NK-92 (cell line): ENCODE measurements around the gene DGKH.
"Not testable (repeated sequence)": the region's sequence is repeated elsewhere in the genome, so short reads cannot be mapped to it uniquely, and the experiment has no call there.

Source experiments
- DNase-seq: peaks from one replicate; lab custom pipeline; 2025; ENCODE audit not compliant: unreplicated experiment; lab: John Stamatoyannopoulos, UW

Gene DGKH

DNA sequence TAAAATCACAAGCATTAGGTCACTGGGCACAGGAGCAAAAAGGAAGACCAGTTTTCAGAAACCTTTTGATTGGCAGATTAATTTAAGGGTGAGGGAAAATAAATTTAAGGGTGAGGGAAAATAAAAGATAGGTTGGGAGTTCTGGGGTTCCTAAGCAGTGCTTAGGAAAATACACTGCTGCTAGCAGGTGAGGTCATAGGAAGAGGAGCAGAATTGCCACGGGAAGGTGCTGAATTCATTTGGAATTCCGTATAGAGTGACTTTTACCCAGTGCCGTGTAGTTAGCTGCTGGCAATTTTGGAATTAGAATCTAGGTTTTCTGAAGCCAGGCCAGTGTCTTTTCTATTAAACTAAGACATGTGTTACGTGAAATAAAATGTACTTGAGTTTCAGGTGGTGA, 59.8 kb downstream of the DGKH start:
- DNase-seq, result no peak

- DNase-seq, result no peak
These were observed 61.5 kb downstream of the DGKH start for GRCh38 chr13:42109957-42110356.

- DNase-seq, result no peak
These were observed 62.1 kb downstream of the DGKH start for GRCh38 chr13:42110410-42111155.

- DNase-seq, result no peak
These were observed 64.4 kb downstream of the DGKH start for GRCh38 chr13:42112864-42113263.

DNA sequence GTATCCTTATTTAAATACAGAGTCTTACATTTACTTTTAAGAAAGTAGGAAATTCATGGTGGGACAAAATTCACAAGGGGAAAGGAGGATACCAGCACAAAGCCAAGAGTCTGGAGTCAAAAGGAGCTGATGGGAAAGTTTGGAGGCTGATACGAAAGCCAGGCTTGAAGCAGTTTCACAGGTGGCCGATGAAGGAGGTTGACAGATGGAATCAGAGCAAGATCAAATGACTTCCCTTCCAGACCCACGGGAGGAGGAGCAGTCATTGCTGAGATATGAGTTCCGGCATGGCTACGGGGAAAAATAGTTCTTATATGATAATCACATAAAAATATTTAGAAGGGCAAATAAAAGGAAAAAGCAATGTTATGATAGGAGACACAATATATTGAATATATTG, 65.0 kb downstream of the DGKH start:
- DNase-seq, result no peak

DNA sequence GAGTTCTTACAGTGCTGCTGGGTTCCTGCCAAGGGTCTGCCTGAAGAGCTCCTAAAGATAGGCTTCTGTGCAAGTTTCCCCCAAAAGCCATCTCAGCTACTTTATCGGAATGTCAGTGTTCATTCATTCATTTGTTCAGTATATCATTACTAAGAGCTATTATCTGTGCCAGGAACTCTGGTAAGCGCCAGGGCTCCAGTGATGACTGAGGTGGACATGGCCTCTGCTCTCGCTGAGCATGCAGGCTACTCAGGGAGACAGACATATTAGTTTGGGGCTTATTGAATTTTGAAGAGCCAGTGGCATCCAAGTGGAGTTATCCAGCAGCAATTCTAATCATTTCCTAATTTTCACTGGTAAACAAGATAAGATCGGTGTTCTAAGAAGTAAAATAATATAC, 65.8 kb downstream of the DGKH start:
- no peak for DNase-seq

- DNase-seq, result no peak
These were observed 66.5 kb downstream of the DGKH start for GRCh38 chr13:42114912-42115311.

DNA sequence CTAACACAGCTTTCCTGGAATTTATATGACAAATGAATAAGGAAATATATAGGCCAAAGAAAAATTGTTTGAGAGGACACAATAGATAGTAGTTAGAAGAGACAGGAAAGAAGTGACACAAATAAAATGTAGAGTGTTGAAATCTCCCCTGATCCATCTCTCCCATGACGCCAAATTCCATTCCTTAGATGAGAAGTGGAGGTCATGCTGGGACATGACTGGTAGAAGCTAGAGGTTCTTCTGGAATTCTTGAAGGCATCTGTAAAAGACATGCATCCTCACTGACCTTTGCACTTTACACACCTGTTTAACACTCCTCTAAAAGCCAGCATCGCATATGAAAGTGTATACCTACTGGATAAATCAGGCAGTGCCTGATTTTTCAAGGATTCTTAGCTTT, 67.8 kb downstream of the DGKH start:
- DNase-seq, result no peak

DNA sequence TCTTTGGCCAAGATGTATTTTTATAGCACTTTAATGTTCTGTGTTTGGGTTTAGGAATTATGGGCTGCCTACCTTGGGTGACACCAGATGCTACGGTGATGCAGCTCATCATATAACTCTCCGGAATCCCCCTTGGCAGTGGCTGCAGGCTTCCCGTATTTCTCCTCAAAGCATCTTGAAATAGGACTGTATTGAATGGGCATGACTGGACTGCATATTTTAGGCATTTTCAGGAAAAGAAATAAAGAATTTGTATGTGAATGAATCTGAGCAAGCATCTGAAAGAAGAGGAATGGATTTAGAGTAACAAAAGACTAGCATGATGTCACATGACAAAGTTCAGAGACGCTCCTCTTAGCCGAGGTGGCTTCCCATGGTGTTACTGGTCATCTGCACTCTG, 70.6 kb downstream of the DGKH start:
- no peak for DNase-seq

GRCh38 chr13:42119875-42120274, 71.4 kb downstream of the DGKH start:
- no peak for DNase-seq

- no peak for DNase-seq
These were observed 75.2 kb downstream of the DGKH start for GRCh38 chr13:42123600-42123999.

DNA sequence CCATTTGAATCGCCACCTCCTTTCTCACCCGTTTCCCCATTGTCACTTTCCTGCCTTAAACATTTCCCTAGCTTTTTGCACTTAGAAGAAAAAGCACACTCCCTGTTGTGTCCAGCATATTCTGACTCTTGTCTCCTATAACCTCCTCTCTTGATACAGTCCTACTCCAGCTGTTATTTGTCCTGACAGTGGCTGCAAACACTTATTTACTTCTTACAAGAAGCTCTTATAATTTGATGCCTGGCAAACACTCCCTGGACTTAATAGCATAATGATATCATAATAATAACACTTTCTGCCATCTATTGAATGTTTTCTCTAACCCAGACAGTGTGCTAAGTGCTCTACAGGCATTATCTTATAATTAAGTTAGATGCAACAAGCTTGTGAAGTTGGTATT, 76.6 kb downstream of the DGKH start:
- no peak for DNase-seq

GRCh38 chr13:42127047-42127446, 78.6 kb downstream of the DGKH start:
- DNase-seq, result no peak

- no peak for DNase-seq
These were observed 80.6 kb downstream of the DGKH start for GRCh38 chr13:42129033-42129432.

DNA sequence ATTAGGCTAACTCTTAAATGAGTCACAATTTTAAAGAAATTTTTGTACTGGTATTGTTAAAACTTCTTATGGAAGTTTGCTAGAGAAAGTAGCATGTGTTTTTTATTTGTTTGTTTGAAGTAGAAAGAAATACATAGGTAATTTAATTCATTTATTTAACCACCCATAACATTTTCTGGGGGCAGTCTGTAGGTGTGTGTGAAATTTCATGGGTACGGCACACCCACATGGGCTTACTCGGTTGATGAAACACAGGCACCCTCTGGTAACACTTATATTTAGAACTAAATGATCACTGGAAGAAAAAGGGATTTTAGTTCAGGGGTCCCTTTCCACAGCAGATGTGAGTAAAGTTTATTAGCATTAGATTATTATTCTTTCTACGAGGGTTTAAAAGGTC, 88.1 kb downstream of the DGKH start:
- DNase-seq, result no peak

GRCh38 chr13:42137856-42138537, 89.5 kb downstream of the DGKH start:
- no peak for DNase-seq

DNA sequence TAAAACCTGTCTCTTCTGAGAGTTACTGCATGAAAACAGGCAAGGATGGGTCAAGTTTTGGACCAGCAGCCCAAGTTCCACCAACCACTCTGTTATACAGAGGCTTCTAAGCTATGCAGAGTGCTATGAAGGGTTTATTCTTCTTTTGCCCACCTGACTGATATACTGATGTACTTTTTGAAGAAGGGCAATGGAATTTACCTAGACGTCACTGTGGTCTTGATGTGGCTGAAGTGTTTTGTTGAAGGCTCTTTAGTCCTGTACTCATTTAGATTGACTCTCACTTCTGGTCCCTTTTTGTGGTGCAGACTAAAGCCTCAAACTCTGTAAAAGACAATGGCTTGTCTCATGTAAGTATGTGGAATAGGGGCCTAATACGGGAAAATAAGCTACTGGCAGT, 92.0 kb downstream of the DGKH start:
- DNase-seq, result no peak

DNA sequence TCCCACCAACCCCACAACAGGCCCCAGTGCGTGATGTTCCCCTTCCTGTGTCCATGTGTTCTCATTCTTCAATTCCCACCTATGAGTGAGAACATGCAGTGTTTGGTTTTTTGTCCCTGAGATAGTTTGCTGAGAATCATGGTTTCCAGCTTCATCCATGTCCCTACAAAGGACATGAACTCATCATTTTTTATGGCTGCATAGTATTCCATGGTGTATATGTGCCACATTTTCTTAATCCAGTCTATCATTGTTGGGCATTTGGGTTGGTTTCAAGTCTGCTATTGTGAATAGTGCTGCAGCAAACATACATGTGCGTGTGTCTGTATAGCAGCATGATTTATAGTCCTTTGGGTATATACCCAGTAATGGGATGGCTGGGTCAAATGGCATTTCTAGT, 92.6 kb downstream of the DGKH start:
- DNase-seq, result not testable (repeated sequence)

DNA sequence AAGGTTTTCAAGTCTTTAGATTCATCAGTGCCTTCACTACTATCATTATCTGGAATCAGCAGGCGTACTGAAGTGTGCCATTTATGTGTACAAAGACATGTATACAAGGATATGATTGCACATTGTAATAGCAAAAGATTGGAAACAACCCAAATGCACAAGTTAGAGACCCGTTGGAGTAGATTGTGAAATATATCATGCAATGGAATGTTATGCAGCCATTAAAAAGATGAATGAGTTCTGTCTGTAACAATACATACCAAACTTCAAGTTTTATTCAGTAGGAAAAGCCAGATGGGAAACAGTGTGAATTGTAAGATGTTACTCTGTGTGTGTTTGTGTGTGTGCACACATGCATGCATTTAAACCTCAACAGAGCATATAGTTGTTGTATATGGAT, 97.9 kb downstream of the DGKH start:
- no peak for DNase-seq

GRCh38 chr13:42148538-42148937, 100.1 kb downstream of the DGKH start:
- DNase-seq, result no peak

GRCh38 chr13:42149136-42149535, 100.7 kb downstream of the DGKH start:
- no peak for DNase-seq

DNA sequence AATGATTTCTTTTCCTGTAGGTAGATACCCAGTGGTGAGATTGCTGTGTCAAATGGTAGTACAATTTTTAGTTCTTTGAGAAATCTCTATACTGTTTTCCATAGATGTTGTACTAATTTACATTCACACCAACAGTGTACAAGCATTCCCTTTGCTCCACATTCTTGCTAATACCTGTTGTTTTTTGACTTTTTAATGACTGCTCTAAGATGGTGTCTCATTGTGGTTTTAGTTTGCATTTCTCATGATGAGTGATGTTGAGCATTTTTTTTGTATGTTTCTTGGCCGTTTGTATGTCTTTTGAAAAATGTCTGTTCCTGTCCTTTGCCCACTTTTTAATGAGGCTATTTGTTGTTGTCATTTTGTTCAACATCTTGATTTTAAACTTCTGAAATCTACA, 103.3 kb downstream of the DGKH start:
- DNase-seq, result no peak

- DNase-seq, result no peak
These were observed 104.0 kb downstream of the DGKH start for GRCh38 chr13:42152495-42152894.
